ENCODE measurements around the gene NFIA.

NFIA gene

GRCh38 chr1:61289232-61290098 lies 207.1 kb downstream of the NFIA start:
- no peak overlapping the region for H3K4me3 ChIP-seq (ENCODE audit: low read length)
- no peak for DNase-seq (ENCODE audit: low read depth)
- TF ChIP-seq CTCF (conservative IDR thresholded peaks at IDR 0.05; ENCODE audit: low read length), result no peak

GRCh38 chr1:61290525-61290924 lies 208.2 kb downstream of the NFIA start:
- TF ChIP-seq CTCF (conservative IDR thresholded peaks at IDR 0.05; ENCODE audit: low read length), result no peak

GRCh38 chr1:61293197-61293596 lies 210.8 kb downstream of the NFIA start:
- H3K4me3 ChIP-seq (ENCODE audit: low read length), result no peak overlapping the region
- DNase-seq (ENCODE audit: low read depth), result no peak
- TF ChIP-seq CTCF (conservative IDR thresholded peaks at IDR 0.05; ENCODE audit: low read length), result no peak

More at GRCh38 chr1:61290525-61290924, 208.2 kb downstream of the NFIA start:
- H3K4me3 ChIP-seq (ENCODE audit: low read length), result no peak overlapping the region
- no peak for DNase-seq (ENCODE audit: low read depth)

- H3K4me3 ChIP-seq (ENCODE audit: low read length), result no peak overlapping the region
- DNase-seq (ENCODE audit: low read depth), result no peak
- TF ChIP-seq CTCF (conservative IDR thresholded peaks at IDR 0.05; ENCODE audit: low read length), result no peak
These were observed 211.7 kb downstream of the NFIA start for GRCh38 chr1:61293986-61294504.

GRCh38 chr1:61294930-61295329 lies 212.6 kb downstream of the NFIA start:
- no peak for TF ChIP-seq CTCF (conservative IDR thresholded peaks at IDR 0.05; ENCODE audit: low read length)
- H3K4me3 ChIP-seq (ENCODE audit: low read length), result no peak overlapping the region
- DNase-seq (ENCODE audit: low read depth), result no peak

GRCh38 chr1:61295818-61296537 lies 213.6 kb downstream of the NFIA start:
- H3K4me3 ChIP-seq (ENCODE audit: low read length), result no peak overlapping the region
- TF ChIP-seq CTCF (conservative IDR thresholded peaks at IDR 0.05; ENCODE audit: low read length), result no peak
- DNase-seq (ENCODE audit: low read depth), result no peak

All from AG10803 (cell line).